GM19043 (cell line): ENCODE measurements around the gene KRTAP20-3.

Experiments
- ATAC-seq: cut with Tn5 transposase; IDR thresholded peaks from one replicate; pipeline ENCODE4 v1.9.1; 2021; ENCODE audit warnings: low read depth; ENCODE audit not compliant: unreplicated experiment

Gene KRTAP20-3

GRCh38 chr21:30676737-30677136, 34.1 kb downstream of the KRTAP20-3 start:
- ATAC-seq, result no peak

GRCh38 chr21:30680586-30680985, 37.9 kb downstream of the KRTAP20-3 start:
- ATAC-seq, result no peak

GRCh38 chr21:30684506-30684905, 41.8 kb downstream of the KRTAP20-3 start:
- no peak for ATAC-seq

GRCh38 chr21:30689822-30690221, 47.2 kb downstream of the KRTAP20-3 start:
- no peak for ATAC-seq
